Keratinocyte (primary cell): ENCODE results near the gene AP1S3. TPM values are rescaled to one million over a fixed set of nuclear protein-coding genes. Genes with fewer than 3 reads are reported as not detected.

Experiments
- DNase-seq: peaks from one replicate; pipeline ENCODE4 v3.0.0-alpha.2; 2011; ENCODE audit warnings: low read depth, missing footprints, low spot score
- FAIRE-seq: peaks from 2 replicates; lab custom pipeline; 2011; peaks lifted over from hg19 to GRCh38; lab: Jason Lieb, UNC
- H2AFZ ChIP-seq: 2 replicates; pipeline ENCODE4 v1.6.0; 2012; ENCODE audit warnings: low read length, control low read depth, inconsistent platforms; ENCODE audit not compliant: control insufficient read depth
- H3K27ac ChIP-seq: 2 replicates; pipeline ENCODE4 v1.5.1; 2011; ENCODE audit warnings: low read length; ENCODE audit not compliant: control insufficient read depth, insufficient read depth
- H3K27me3 ChIP-seq: 3 replicates; pipeline ENCODE4 v1.6.0; 2011; ENCODE audit warnings: low read length; ENCODE audit not compliant: control insufficient read depth, insufficient read depth; ENCODE audit errors: extremely low read depth
- H3K36me3 ChIP-seq, 2 experiments: 2 replicates in 1 of 2; 3 replicates in 1 of 2; pipeline ENCODE4 v1.5.1; 2011; ENCODE audit warnings: low read length in 2 of 2, mild to moderate bottlenecking in 1 of 2; ENCODE audit not compliant: control insufficient read depth in 2 of 2, insufficient read depth in 2 of 2; ENCODE audit errors: extremely low read depth in 1 of 2
- H3K4me1 ChIP-seq: 3 replicates; pipeline ENCODE4 v1.5.1; 2011; ENCODE audit warnings: low read length; ENCODE audit not compliant: control insufficient read depth, insufficient read depth; ENCODE audit errors: extremely low read depth
- H3K4me2 ChIP-seq: 3 replicates; pipeline ENCODE4 v1.6.0; 2011; ENCODE audit warnings: low read depth, low read length; ENCODE audit not compliant: control insufficient read depth, insufficient read depth; ENCODE audit errors: extremely low read depth
- H3K4me3 ChIP-seq, 3 experiments: fragments of 200-600 bp in 1 of 3; sonication (generic) in 1 of 3; 2 replicates in 2 of 3; 3 replicates in 1 of 3; pipeline ENCODE4 v1.5.1; 2011 to 2016; ENCODE audit warnings: low read length in 3 of 3, mild to moderate bottlenecking in 3 of 3, control low read depth in 2 of 3, inconsistent platforms in 1 of 3, low read depth in 1 of 3, mixed read lengths in 1 of 3, mixed run types in 1 of 3, moderate library complexity in 1 of 3; ENCODE audit not compliant: control insufficient read depth in 2 of 3, insufficient read depth in 2 of 3; ENCODE audit errors: extremely low read depth in 1 of 3
- H3K79me2 ChIP-seq: 2 replicates; pipeline ENCODE4 v1.6.0; 2012; ENCODE audit warnings: low read length; ENCODE audit not compliant: control insufficient read depth, insufficient read depth
- H3K9ac ChIP-seq: 3 replicates; pipeline ENCODE4 v1.6.0; 2011; ENCODE audit warnings: low read length; ENCODE audit not compliant: control insufficient read depth, insufficient read depth; ENCODE audit errors: extremely low read depth
- H3K9me1 ChIP-seq: 3 replicates; pipeline ENCODE4 v1.6.0; 2011; ENCODE audit warnings: low read length; ENCODE audit not compliant: control insufficient read depth, insufficient read depth; ENCODE audit errors: extremely low read depth
- H3K9me3 ChIP-seq: 2 replicates; pipeline ENCODE4 v1.5.1; 2012; ENCODE audit warnings: low read depth, low read length; ENCODE audit not compliant: control insufficient read depth
- H4K20me1 ChIP-seq: 3 replicates; pipeline ENCODE4 v1.6.0; 2011; ENCODE audit warnings: low read length; ENCODE audit not compliant: control insufficient read depth, insufficient read depth; ENCODE audit errors: extremely low read depth
- CTCF ChIP-seq, 3 experiments: IDR thresholded peaks in 1 of 3; conservative IDR thresholded peaks in 1 of 3; optimal IDR thresholded peaks in 1 of 3; 2 replicates in 2 of 3; 3 replicates in 1 of 3; pipeline versions ENCODE3 to v1.5.1; 2011; ENCODE audit warnings: low read length in 3 of 3, mild to moderate bottlenecking in 3 of 3, moderate library complexity in 2 of 3, control low read depth in 1 of 3, inconsistent platforms in 1 of 3; ENCODE audit not compliant: insufficient read depth in 2 of 3; ENCODE audit errors: extremely low read depth in 1 of 3
- EZH2 ChIP-seq: IDR thresholded peaks from one replicate; pipeline ENCODE4 v1.6.1; 2012; ENCODE audit warnings: inconsistent platforms, mild to moderate bottlenecking, low read length, moderate library complexity
- dilution Hi-C: fragments of 300-500 bp; cut with MboI; formaldehyde crosslinking; loops from one replicate; pipeline ENCODE4 v1.7.0; 2020; ENCODE audit warnings: low sequenced_read_pairs; ENCODE audit not compliant: extremely low pct_ligation_motif_present
- polyA plus RNA-seq, 5 experiments: library from polyadenylated mRNA; depleted of rRNA in 3 of 5; stranded (reverse) in 3 of 5; stranded (forward) in 1 of 5; unstranded in 1 of 5; fragments of >200 nt; gene quantifications; 1 replicate in 1 of 5; 2 replicates in 3 of 5; 3 replicates in 1 of 5; pipeline versions ENCODE4 v1.2.1 to v1.2.3, GENCODE V29; 2011 to 2012; ENCODE audit warnings: missing spikeins in 2 of 5, low read depth in 1 of 5, low replicate concordance in 1 of 5

The AP1S3 gene
- polyA plus RNA-seq, 1 donor (not counting 4 experiments of a cell fraction or from before 2014, with no cell fraction given): 33.7 TPM

- peaks cover 2% of the 10 kb centered on the region for H3K79me2 ChIP-seq
- H3K9ac ChIP-seq: no peak overlapping the region
- no peaks in the 10 kb centered on the region for H3K27me3 ChIP-seq
- DNase-seq (no peak), FAIRE-seq (no peak)
- H2AFZ ChIP-seq: no peak overlapping the region
- H4K20me1 ChIP-seq: no peaks in the 10 kb centered on the region
- dilution Hi-C loops: no loop called here
- no peak overlapping the region for H3K27ac ChIP-seq
- H3K9me1 ChIP-seq: no peaks in the 10 kb centered on the region
- peaks cover 5% of the 10 kb centered on the region for H3K4me1 ChIP-seq
- no peak overlapping the region for H3K4me2 ChIP-seq
- peaks cover 8 to 14% of the 10 kb centered on the region in 2 experiments for H3K36me3 ChIP-seq
- TF ChIP-seq EZH2 (no peak), CTCF (optimal IDR thresholded peaks at IDR 0.05 in 1 of 3, IDR thresholded peaks at IDR 0.05 in 1 of 3, conservative IDR thresholded peaks at IDR 0.05 in 1 of 3; ENCODE audit: extremely low read depth in 1 of 3, insufficient read depth in 2 of 3, low read length in 3 of 3) (no peak)
- no peak overlapping the region for H3K4me3 ChIP-seq
- H3K9me3 ChIP-seq: no peaks in the 10 kb centered on the region
These were observed 63.2 kb downstream of the AP1S3 start for GRCh38 chr2:223774193-223774592.

DNA sequence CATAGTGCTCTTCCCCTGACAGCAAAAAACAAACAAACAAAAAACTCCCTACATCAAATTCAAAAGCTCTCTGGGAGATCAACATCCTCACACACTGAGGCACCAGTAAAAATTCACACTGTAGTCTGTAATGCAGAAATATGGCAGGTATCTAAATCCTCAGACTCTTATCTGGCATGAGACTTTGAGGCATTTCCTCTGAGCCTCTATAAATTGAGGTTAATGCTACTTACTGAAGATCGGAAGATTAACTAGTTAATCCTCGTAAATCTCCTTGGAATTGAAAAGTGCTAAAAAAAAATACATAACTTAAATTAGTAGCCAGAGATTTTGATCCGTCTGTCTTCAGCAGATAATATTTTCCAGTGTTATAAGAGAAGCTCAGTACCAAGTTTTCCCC, 65.0 kb downstream of the AP1S3 start:
- no peak overlapping the region for H3K9ac ChIP-seq
- FAIRE-seq (no peak), DNase-seq (no peak)
- H3K27ac ChIP-seq: no peak overlapping the region
- dilution Hi-C loops: no loop called here
- no peak overlapping the region for H3K4me2 ChIP-seq
- peaks cover 5% of the 10 kb centered on the region for H3K4me1 ChIP-seq
- no peaks in the 10 kb centered on the region for H3K9me3 ChIP-seq
- H3K36me3 ChIP-seq: peaks cover 11 to 18% of the 10 kb centered on the region in 2 experiments
- H3K9me1 ChIP-seq: no peaks in the 10 kb centered on the region
- no peaks in the 10 kb centered on the region for H3K79me2 ChIP-seq
- H2AFZ ChIP-seq: no peak overlapping the region
- H3K27me3 ChIP-seq: no peaks in the 10 kb centered on the region
- H3K4me3 ChIP-seq: no peak overlapping the region
- TF ChIP-seq EZH2 (no peak), CTCF (optimal IDR thresholded peaks at IDR 0.05 in 1 of 3, IDR thresholded peaks at IDR 0.05 in 1 of 3, conservative IDR thresholded peaks at IDR 0.05 in 1 of 3; ENCODE audit: extremely low read depth in 1 of 3, insufficient read depth in 2 of 3, low read length in 3 of 3) (no peak)
- H4K20me1 ChIP-seq: no peaks in the 10 kb centered on the region
